ENCODE results near the gene ANXA2R. TPM values are rescaled to one million over a fixed set of nuclear protein-coding genes. Genes with fewer than 3 reads are reported as not detected.

ANXA2R gene
- total and polyA plus RNA-seq, 9 of the 15 experiments (the other 6 are each of a cell fraction or from before 2014, with no cell fraction given), result 2.1 to 4.8 (median 3.4) TPM

DNA sequence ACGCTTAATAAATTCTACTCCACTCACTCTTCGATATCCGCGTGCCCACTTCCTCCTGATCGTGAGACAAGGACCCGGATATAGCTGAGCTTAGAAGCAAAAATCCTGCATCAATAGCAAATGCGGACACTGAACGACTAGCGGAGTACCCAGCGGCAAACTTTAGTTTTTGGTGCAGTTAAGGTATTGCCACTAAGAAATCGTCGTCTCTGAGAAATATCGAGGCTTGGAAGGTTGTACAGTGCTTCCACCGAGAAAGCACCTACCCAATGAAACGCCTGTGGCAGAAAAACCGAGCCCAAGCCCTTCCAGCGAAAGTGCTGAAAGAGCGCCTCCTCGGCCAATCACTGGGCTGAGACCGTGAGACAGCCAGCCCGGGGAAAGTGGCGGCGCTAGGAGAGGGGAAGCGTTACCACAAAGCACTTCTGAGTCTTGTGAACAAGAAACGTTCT, 32.2 kb downstream of the ANXA2R start (continued):
- TF ChIP-seq POLR3A (IDR thresholded peaks at IDR 0.05; ENCODE audit: borderline replicate concordance, extremely low read depth, insufficient read depth, insufficient read length), result no peak
- TF ChIP-seq ZNF239 (CRISPR knock-in tag; IDR thresholded peaks at IDR 0.05), result no peak
- no peak for TF ChIP-seq MXI1 (IDR thresholded peaks at IDR 0.05; ENCODE audit: low read depth, low read length)
- peak; percentile 92 for TF ChIP-seq L3MBTL2 (IDR thresholded peaks at IDR 0.05)
- TF ChIP-seq, protein P1, sequence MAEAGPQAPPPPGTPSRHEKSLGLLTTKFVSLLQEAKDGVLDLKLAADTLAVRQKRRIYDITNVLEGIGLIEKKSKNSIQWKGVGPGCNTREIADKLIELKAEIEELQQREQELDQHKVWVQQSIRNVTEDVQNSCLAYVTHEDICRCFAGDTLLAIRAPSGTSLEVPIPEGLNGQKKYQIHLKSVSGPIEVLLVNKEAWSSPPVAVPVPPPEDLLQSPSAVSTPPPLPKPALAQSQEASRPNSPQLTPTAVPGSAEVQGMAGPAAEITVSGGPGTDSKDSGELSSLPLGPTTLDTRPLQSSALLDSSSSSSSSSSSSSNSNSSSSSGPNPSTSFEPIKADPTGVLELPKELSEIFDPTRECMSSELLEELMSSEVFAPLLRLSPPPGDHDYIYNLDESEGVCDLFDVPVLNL (CRISPR knock-in tag; IDR thresholded peaks at IDR 0.05; ENCODE audit: low read depth), result no peak
- no peak; the same call in 1 of the 2 replicates for TF ChIP-seq ZEB2 (IDR thresholded peaks at IDR 0.05)
- no peak for TF ChIP-seq ZNF324 (CRISPR knock-in tag; IDR thresholded peaks at IDR 0.05)
- TF ChIP-seq CHD1 (IDR thresholded peaks at IDR 0.05; ENCODE audit: low read length), result no peak
- TF ChIP-seq HNRNPK (IDR thresholded peaks at IDR 0.05; ENCODE audit: low read depth, low read length, poor library complexity, severe bottlenecking), result no peak
- TF ChIP-seq, protein P2, sequence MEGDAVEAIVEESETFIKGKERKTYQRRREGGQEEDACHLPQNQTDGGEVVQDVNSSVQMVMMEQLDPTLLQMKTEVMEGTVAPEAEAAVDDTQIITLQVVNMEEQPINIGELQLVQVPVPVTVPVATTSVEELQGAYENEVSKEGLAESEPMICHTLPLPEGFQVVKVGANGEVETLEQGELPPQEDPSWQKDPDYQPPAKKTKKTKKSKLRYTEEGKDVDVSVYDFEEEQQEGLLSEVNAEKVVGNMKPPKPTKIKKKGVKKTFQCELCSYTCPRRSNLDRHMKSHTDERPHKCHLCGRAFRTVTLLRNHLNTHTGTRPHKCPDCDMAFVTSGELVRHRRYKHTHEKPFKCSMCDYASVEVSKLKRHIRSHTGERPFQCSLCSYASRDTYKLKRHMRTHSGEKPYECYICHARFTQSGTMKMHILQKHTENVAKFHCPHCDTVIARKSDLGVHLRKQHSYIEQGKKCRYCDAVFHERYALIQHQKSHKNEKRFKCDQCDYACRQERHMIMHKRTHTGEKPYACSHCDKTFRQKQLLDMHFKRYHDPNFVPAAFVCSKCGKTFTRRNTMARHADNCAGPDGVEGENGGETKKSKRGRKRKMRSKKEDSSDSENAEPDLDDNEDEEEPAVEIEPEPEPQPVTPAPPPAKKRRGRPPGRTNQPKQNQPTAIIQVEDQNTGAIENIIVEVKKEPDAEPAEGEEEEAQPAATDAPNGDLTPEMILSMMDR (IDR thresholded peaks at IDR 0.05 in 2 of 3, conservative IDR thresholded peaks at IDR 0.05 in 1 of 3; ENCODE audit: insufficient read depth in 2 of 3, low read depth in 1 of 3, low read length in 3 of 3), result 0 out of 6 replicates have a peak, but pooled peaks of 2 of the 3 experiments have one; percentile 6 to 7
- no peak for TF ChIP-seq ZNF696 (CRISPR knock-in tag; conservative IDR thresholded peaks at IDR 0.05)
- TF ChIP-seq TBP (optimal IDR thresholded peaks at IDR 0.05; ENCODE audit: low read depth, low read length), result peak; percentile 69
- TF ChIP-seq ZNF143 (CRISPR knock-in tag; IDR thresholded peaks at IDR 0.05), result no peak
- TF ChIP-seq, protein P3, sequence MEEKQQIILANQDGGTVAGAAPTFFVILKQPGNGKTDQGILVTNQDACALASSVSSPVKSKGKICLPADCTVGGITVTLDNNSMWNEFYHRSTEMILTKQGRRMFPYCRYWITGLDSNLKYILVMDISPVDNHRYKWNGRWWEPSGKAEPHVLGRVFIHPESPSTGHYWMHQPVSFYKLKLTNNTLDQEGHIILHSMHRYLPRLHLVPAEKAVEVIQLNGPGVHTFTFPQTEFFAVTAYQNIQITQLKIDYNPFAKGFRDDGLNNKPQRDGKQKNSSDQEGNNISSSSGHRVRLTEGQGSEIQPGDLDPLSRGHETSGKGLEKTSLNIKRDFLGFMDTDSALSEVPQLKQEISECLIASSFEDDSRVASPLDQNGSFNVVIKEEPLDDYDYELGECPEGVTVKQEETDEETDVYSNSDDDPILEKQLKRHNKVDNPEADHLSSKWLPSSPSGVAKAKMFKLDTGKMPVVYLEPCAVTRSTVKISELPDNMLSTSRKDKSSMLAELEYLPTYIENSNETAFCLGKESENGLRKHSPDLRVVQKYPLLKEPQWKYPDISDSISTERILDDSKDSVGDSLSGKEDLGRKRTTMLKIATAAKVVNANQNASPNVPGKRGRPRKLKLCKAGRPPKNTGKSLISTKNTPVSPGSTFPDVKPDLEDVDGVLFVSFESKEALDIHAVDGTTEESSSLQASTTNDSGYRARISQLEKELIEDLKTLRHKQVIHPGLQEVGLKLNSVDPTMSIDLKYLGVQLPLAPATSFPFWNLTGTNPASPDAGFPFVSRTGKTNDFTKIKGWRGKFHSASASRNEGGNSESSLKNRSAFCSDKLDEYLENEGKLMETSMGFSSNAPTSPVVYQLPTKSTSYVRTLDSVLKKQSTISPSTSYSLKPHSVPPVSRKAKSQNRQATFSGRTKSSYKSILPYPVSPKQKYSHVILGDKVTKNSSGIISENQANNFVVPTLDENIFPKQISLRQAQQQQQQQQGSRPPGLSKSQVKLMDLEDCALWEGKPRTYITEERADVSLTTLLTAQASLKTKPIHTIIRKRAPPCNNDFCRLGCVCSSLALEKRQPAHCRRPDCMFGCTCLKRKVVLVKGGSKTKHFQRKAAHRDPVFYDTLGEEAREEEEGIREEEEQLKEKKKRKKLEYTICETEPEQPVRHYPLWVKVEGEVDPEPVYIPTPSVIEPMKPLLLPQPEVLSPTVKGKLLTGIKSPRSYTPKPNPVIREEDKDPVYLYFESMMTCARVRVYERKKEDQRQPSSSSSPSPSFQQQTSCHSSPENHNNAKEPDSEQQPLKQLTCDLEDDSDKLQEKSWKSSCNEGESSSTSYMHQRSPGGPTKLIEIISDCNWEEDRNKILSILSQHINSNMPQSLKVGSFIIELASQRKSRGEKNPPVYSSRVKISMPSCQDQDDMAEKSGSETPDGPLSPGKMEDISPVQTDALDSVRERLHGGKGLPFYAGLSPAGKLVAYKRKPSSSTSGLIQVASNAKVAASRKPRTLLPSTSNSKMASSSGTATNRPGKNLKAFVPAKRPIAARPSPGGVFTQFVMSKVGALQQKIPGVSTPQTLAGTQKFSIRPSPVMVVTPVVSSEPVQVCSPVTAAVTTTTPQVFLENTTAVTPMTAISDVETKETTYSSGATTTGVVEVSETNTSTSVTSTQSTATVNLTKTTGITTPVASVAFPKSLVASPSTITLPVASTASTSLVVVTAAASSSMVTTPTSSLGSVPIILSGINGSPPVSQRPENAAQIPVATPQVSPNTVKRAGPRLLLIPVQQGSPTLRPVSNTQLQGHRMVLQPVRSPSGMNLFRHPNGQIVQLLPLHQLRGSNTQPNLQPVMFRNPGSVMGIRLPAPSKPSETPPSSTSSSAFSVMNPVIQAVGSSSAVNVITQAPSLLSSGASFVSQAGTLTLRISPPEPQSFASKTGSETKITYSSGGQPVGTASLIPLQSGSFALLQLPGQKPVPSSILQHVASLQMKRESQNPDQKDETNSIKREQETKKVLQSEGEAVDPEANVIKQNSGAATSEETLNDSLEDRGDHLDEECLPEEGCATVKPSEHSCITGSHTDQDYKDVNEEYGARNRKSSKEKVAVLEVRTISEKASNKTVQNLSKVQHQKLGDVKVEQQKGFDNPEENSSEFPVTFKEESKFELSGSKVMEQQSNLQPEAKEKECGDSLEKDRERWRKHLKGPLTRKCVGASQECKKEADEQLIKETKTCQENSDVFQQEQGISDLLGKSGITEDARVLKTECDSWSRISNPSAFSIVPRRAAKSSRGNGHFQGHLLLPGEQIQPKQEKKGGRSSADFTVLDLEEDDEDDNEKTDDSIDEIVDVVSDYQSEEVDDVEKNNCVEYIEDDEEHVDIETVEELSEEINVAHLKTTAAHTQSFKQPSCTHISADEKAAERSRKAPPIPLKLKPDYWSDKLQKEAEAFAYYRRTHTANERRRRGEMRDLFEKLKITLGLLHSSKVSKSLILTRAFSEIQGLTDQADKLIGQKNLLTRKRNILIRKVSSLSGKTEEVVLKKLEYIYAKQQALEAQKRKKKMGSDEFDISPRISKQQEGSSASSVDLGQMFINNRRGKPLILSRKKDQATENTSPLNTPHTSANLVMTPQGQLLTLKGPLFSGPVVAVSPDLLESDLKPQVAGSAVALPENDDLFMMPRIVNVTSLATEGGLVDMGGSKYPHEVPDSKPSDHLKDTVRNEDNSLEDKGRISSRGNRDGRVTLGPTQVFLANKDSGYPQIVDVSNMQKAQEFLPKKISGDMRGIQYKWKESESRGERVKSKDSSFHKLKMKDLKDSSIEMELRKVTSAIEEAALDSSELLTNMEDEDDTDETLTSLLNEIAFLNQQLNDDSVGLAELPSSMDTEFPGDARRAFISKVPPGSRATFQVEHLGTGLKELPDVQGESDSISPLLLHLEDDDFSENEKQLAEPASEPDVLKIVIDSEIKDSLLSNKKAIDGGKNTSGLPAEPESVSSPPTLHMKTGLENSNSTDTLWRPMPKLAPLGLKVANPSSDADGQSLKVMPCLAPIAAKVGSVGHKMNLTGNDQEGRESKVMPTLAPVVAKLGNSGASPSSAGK (IDR thresholded peaks at IDR 0.05), result peak; percentile 94

Measured in K562 (cell line).